Measurements from ENCODE around the gene TTLL8.

DNA sequence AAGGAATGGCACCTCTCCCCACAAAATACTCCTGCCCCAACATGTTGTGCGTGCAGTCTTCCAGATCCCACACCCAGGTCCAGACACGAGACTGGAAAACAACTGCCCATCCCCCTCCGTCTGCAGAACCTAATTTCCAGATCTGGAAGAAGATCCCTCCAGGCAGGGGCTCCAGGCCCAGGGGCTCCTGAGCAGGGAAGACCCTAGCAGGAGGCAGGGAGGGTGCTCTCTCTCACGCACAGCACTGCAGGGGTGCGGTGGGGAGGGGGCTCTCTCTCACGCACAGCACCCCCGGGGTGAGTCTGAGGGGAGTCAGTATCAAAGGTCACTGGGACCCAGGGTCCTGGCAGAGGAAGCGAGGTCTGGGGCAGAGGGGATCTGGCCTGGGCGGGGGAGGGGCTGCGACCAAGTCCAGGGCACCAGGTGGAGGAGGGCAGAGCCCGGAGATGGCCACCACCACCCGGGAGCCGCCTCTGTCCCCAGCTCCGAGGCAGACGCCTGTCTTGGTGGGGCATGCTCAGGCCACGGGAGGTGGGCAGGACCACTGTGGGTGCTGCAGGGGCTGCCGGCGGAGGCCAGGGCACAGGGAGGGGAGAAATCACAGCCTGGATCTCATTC, 25.5 kb upstream of the TTLL8 start:
- TF ChIP-seq, protein P1, sequence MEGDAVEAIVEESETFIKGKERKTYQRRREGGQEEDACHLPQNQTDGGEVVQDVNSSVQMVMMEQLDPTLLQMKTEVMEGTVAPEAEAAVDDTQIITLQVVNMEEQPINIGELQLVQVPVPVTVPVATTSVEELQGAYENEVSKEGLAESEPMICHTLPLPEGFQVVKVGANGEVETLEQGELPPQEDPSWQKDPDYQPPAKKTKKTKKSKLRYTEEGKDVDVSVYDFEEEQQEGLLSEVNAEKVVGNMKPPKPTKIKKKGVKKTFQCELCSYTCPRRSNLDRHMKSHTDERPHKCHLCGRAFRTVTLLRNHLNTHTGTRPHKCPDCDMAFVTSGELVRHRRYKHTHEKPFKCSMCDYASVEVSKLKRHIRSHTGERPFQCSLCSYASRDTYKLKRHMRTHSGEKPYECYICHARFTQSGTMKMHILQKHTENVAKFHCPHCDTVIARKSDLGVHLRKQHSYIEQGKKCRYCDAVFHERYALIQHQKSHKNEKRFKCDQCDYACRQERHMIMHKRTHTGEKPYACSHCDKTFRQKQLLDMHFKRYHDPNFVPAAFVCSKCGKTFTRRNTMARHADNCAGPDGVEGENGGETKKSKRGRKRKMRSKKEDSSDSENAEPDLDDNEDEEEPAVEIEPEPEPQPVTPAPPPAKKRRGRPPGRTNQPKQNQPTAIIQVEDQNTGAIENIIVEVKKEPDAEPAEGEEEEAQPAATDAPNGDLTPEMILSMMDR (conservative IDR thresholded peaks at IDR 0.05; ENCODE audit: low read length), result no peak
- TF ChIP-seq EZH2phosphoT487 (IDR thresholded peaks at IDR 0.05; ENCODE audit: borderline replicate concordance), result no peak

Data from Loucy (cell line).